ENCODE measurements around the gene ELFN1. TPM values are rescaled to one million over a fixed set of nuclear protein-coding genes. Genes with fewer than 3 reads are reported as not detected.

ELFN1 gene
- total RNA-seq, 1 donor from 2014 or later = 12.3 TPM

GRCh38 chr7:1678081-1678543, 8.0 kb downstream of the ELFN1 start:
- Mint-ChIP-seq H3K4me1 (ENCODE audit: low read depth) (no peaks in the 10 kb centered on the region), H3K9me3 (ENCODE audit: low read depth) (peaks cover 13% of the 10 kb centered on the region), H3K27me3 (no peaks in the 10 kb centered on the region), H3K36me3 (ENCODE audit: insufficient read depth) (peaks cover 8% of the 10 kb centered on the region), H3K27ac (no peak overlapping the region), H3K4me3 (ENCODE audit: low read depth) (no peak overlapping the region)
- no peak for DNase-seq (ENCODE audit: low spot score, unreplicated experiment)
- no peak for TF ChIP-seq CTCF (IDR thresholded peaks at IDR 0.05; ENCODE audit: unreplicated experiment)

GRCh38 chr7:1678571-1679325, 8.7 kb downstream of the ELFN1 start:
- no peak for DNase-seq (ENCODE audit: low spot score, unreplicated experiment)
- Mint-ChIP-seq H3K4me3 (ENCODE audit: low read depth) (no peak overlapping the region), H3K27me3 (no peaks in the 10 kb centered on the region), H3K4me1 (ENCODE audit: low read depth) (no peaks in the 10 kb centered on the region), H3K9me3 (ENCODE audit: low read depth) (peaks cover 19% of the 10 kb centered on the region), H3K27ac (no peak overlapping the region), H3K36me3 (ENCODE audit: insufficient read depth) (peaks cover 12% of the 10 kb centered on the region)
- no peak for TF ChIP-seq CTCF (IDR thresholded peaks at IDR 0.05; ENCODE audit: unreplicated experiment)

GRCh38 chr7:1679326-1679965, 9.4 kb downstream of the ELFN1 start:
- H3K27me3 Mint-ChIP-seq = no peaks in the 10 kb centered on the region
- H3K27ac Mint-ChIP-seq = no peak overlapping the region
- no peak for DNase-seq (ENCODE audit: low spot score, unreplicated experiment)
- TF ChIP-seq CTCF (IDR thresholded peaks at IDR 0.05; ENCODE audit: unreplicated experiment) = no peak
- no peak overlapping the region for H3K4me3 Mint-ChIP-seq (ENCODE audit: low read depth)
- peaks cover 16% of the 10 kb centered on the region for H3K36me3 Mint-ChIP-seq (ENCODE audit: insufficient read depth)
- no peaks in the 10 kb centered on the region for H3K4me1 Mint-ChIP-seq (ENCODE audit: low read depth)
- H3K9me3 Mint-ChIP-seq (ENCODE audit: low read depth) = peaks cover 23% of the 10 kb centered on the region

GRCh38 chr7:1679966-1680730, 10.1 kb downstream of the ELFN1 start:
- Mint-ChIP-seq H3K27me3 (no peaks in the 10 kb centered on the region), H3K9me3 (ENCODE audit: low read depth) (peaks cover 28% of the 10 kb centered on the region), H3K4me1 (ENCODE audit: low read depth) (no peaks in the 10 kb centered on the region), H3K4me3 (ENCODE audit: low read depth) (no peak overlapping the region), H3K27ac (no peak overlapping the region), H3K36me3 (ENCODE audit: insufficient read depth) (peaks cover 19% of the 10 kb centered on the region)
- no peak for DNase-seq (ENCODE audit: low spot score, unreplicated experiment)
- no peak for TF ChIP-seq CTCF (IDR thresholded peaks at IDR 0.05; ENCODE audit: unreplicated experiment)

- H3K36me3 Mint-ChIP-seq (ENCODE audit: insufficient read depth) = peaks cover 21% of the 10 kb centered on the region
- H3K27ac Mint-ChIP-seq = no peak overlapping the region
- no peaks in the 10 kb centered on the region for H3K4me1 Mint-ChIP-seq (ENCODE audit: low read depth)
- no peak for TF ChIP-seq CTCF (IDR thresholded peaks at IDR 0.05; ENCODE audit: unreplicated experiment)
- H3K27me3 Mint-ChIP-seq = no peaks in the 10 kb centered on the region
- no peak overlapping the region for H3K4me3 Mint-ChIP-seq (ENCODE audit: low read depth)
- DNase-seq (ENCODE audit: low spot score, unreplicated experiment) = no peak
- peaks cover 31% of the 10 kb centered on the region for H3K9me3 Mint-ChIP-seq (ENCODE audit: low read depth)
Observed at GRCh38 chr7:1681581-1681980, 11.5 kb downstream of the ELFN1 start.

Data from progenitor cell of endocrine pancreas (in vitro differentiated cells).